RWPE1 (cell line): ENCODE results near the gene C1QTNF2.

Experiments
- CTCF ChIA-PET: fragments of 350-600 bp; sonication (Branson Sonifier 250); formaldehyde crosslinking; extraction: SDS; loops from one replicate; lab custom pipeline; 2021; lab: Yijun Ruan, JAX
- POLR2A ChIA-PET: fragments of 400-600 bp; formaldehyde crosslinking; extraction: SDS; loops from one replicate; lab custom pipeline; 2020; ENCODE audit warnings: antibody characterized with exemption; ENCODE audit not compliant: low non-redundant PET; lab: Yijun Ruan, JAX
- DNase-seq: peaks from one replicate; pipeline ENCODE4 v3.0.0; 2012; ENCODE audit warnings: low spot score
- H3K27ac ChIP-seq: fragments of 450-650 bp; 2 replicates; pipeline ENCODE4 v1.5.1; 2017
- TF ChIP-seq, protein P1 (sequence below): fragments of 450-650 bp; conservative IDR thresholded peaks from 2 replicates; pipeline ENCODE4 v1.5.1; 2017; ENCODE audit warnings: low read depth, mild to moderate bottlenecking

C1QTNF2 gene

DNA sequence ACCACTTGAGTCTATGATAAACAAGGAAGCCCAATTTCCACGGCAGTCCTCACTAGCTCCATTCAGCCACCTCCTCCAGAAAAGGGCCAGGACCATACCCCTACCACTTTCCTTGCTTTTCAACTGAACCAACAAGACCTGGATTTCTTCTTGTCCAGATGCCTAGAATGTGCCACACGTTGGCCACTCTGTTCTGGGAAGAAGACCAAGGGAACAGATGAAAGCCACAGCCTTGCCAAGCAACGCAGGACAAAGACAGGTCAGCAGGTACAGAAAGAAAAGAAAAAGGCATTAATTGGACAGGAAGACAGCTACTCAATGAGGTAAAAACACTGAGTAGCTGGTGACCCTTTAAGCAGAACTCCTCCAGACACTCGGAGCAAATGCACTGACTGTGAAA, 60.3 kb downstream of the C1QTNF2 start:
- no peak for DNase-seq
- ChIA-PET POLR2A (no interaction called here), CTCF (no interaction called here)
- no peak overlapping the region for H3K27ac ChIP-seq
- TF ChIP-seq, protein P1, sequence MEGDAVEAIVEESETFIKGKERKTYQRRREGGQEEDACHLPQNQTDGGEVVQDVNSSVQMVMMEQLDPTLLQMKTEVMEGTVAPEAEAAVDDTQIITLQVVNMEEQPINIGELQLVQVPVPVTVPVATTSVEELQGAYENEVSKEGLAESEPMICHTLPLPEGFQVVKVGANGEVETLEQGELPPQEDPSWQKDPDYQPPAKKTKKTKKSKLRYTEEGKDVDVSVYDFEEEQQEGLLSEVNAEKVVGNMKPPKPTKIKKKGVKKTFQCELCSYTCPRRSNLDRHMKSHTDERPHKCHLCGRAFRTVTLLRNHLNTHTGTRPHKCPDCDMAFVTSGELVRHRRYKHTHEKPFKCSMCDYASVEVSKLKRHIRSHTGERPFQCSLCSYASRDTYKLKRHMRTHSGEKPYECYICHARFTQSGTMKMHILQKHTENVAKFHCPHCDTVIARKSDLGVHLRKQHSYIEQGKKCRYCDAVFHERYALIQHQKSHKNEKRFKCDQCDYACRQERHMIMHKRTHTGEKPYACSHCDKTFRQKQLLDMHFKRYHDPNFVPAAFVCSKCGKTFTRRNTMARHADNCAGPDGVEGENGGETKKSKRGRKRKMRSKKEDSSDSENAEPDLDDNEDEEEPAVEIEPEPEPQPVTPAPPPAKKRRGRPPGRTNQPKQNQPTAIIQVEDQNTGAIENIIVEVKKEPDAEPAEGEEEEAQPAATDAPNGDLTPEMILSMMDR, result no peak

- ChIA-PET CTCF (interaction anchor here (0.7 to 1.1 kb wide), 2 partner anchors 39 to 84 kb away, joined by 3 read pairs; no protein-coding TSS in a partner anchor), POLR2A (no interaction called here)
- no peak for DNase-seq
- TF ChIP-seq, protein P1, result no peak
- H3K27ac ChIP-seq, result no peak overlapping the region
Observed at GRCh38 chr5:160306696-160307095, 63.7 kb downstream of the C1QTNF2 start.

- DNase-seq, result no peak
- ChIA-PET CTCF (interaction anchor here (0.6 kb wide), 1 partner anchor 232 kb away, joined by 3 read pairs; no protein-coding TSS in a partner anchor), POLR2A (no interaction called here)
- no peak overlapping the region for H3K27ac ChIP-seq
- TF ChIP-seq, protein P1, result no peak
Observed at GRCh38 chr5:160305319-160305718, 65.1 kb downstream of the C1QTNF2 start.

DNA sequence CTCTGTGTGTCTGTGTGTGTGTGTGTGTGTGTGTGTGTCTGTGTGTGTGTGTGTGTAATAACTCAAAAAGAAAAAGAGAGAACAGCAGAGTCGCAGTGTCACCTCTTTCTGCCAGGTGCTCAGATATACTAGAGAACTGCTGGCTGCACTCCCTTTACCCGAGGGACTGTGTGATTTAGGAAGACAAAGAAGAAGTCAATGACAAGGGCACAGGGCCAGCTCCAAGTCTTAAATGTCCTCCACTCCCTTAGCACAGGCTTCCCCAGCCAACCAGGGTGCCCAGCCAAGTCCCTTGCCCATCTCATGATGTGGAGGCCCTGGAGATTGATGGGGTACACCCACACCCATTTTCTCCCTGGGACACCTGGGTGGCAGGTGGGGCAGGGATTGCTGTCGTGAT, 66.7 kb downstream of the C1QTNF2 start:
- CTCF ChIA-PET, result no interaction called here
- H3K27ac ChIP-seq, result no peak overlapping the region
- TF ChIP-seq, protein P1, result no peak
- no peak for DNase-seq
- POLR2A ChIA-PET, result no interaction called here

- no peak overlapping the region for H3K27ac ChIP-seq
- TF ChIP-seq, protein P1, result no peak
- ChIA-PET POLR2A (no interaction called here), CTCF (interaction anchor here (0.6 kb wide), 1 partner anchor 13 kb away, joined by 3 read pairs; no protein-coding TSS in a partner anchor)
- no peak for DNase-seq
Observed at GRCh38 chr5:160298189-160298588, 72.2 kb downstream of the C1QTNF2 start.

DNA sequence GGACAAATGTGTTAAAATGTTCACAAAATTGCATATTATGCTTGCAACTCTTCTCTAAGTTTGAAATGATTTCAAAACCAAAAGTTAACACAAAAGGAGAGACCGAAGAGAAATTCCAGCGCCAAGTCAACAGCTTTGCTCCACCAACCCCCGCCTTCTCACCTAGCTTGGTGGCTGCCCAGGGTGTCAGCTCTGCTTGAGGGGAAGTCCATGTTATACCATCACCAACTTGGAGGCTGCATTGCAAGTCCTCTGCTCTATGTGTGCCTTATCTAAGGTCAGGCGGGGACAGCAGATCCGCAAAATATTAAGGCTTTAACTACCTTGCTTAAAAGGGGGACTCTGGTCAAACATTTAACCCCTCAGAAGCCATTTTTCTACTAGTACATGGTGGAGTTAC, 72.7 kb downstream of the C1QTNF2 start:
- ChIA-PET CTCF (no interaction called here), POLR2A (no interaction called here)
- DNase-seq, result no peak
- no peak overlapping the region for H3K27ac ChIP-seq
- TF ChIP-seq, protein P1, result no peak
